Activated T-cell treated with anti-CD3 and anti-CD28 coated beads, Interleukin-2, amount 50 U/mL, for 72 hours (primary cell): ENCODE data around the gene ZCCHC4. TPM values are rescaled to one million over a fixed set of nuclear protein-coding genes. Genes with fewer than 3 reads are reported as not detected.

Experiments used
- ATAC-seq, 2 donors: fragments of 150-1000 bp; cut with Tn5 transposase; replicated peaks in 1 of 2; 2 replicates each; pipeline ENCODE4 v1.10.0; 2021; ENCODE audit warnings: moderate library complexity in 2 of 2, mild to moderate bottlenecking in 1 of 2
- DNase-seq, 2 donors: peaks; one replicate each; pipeline ENCODE4 v3.0.0; 2021 to 2022; ENCODE audit warnings: mixed read lengths in 1 of 2
- H3K27ac Mint-ChIP-seq: one replicate; pipeline ENCODE4 v1.8.0; 2022; ENCODE audit warnings: mild to moderate bottlenecking, moderate library complexity, mixed read lengths
- H3K27me3 Mint-ChIP-seq: one replicate; pipeline ENCODE4 v1.8.0; 2022; ENCODE audit warnings: low read depth, mixed read lengths
- H3K36me3 Mint-ChIP-seq, 2 donors: one replicate each; pipeline ENCODE4 v1.8.0; 2022; ENCODE audit warnings: mixed read lengths in 2 of 2, mild to moderate bottlenecking in 1 of 2; ENCODE audit not compliant: insufficient read depth in 2 of 2
- H3K4me1 Mint-ChIP-seq: one replicate; pipeline ENCODE4 v1.8.0; 2022; ENCODE audit warnings: low read depth, mixed read lengths
- H3K4me3 Mint-ChIP-seq, 2 donors: one replicate each; pipeline ENCODE4 v1.8.0; 2022; ENCODE audit warnings: mild to moderate bottlenecking in 2 of 2, mixed read lengths in 2 of 2, moderate library complexity in 2 of 2
- H3K9me3 Mint-ChIP-seq, 2 donors: one replicate each; pipeline ENCODE4 v1.8.0; 2022; ENCODE audit warnings: mixed read lengths in 2 of 2
- total RNA-seq, 2 donors: library from RNA; stranded (reverse); gene quantifications; one replicate each; pipeline ENCODE4 v1.2.3, GENCODE V29; 2022

The ZCCHC4 gene
- total RNA-seq, 2 donors from 2014 or later = 14.1 to 16.8 TPM

- Mint-ChIP-seq H3K36me3 (peaks cover 0 to 4% of the 10 kb centered on the region in 2 donors), H3K4me3 (peak overlapping the region; percentile 79 to 90), H3K27me3 (no peaks in the 10 kb centered on the region), H3K9me3 (no peaks in the 10 kb centered on the region), H3K27ac (peak overlapping the region; percentile 99), H3K4me1 (peaks cover 18% of the 10 kb centered on the region)
- no peak for DNase-seq
- peak; percentile 62 to 91 for ATAC-seq
Observed at GRCh38 chr4:25330905-25331808, 18.6 kb downstream of the ZCCHC4 start.

- H3K36me3 Mint-ChIP-seq = peaks cover 0 to 14% of the 10 kb centered on the region in 2 donors
- no peaks in the 10 kb centered on the region for H3K9me3 Mint-ChIP-seq
- DNase-seq (no peak), ATAC-seq (no peak)
- H3K27me3 Mint-ChIP-seq = no peaks in the 10 kb centered on the region
- H3K4me3 Mint-ChIP-seq = no peak overlapping the region
- no peak overlapping the region for H3K27ac Mint-ChIP-seq
- peaks cover 8% of the 10 kb centered on the region for H3K4me1 Mint-ChIP-seq
Observed at GRCh38 chr4:25343671-25344070, 31.1 kb downstream of the ZCCHC4 start.

- no peak for ATAC-seq
- no peak overlapping the region for H3K27ac Mint-ChIP-seq
- H3K36me3 Mint-ChIP-seq = peaks cover 0 to 7% of the 10 kb centered on the region in 2 donors
Observed at GRCh38 chr4:25345744-25346143, 33.2 kb downstream of the ZCCHC4 start.

GRCh38 chr4:25346913-25347312 lies 34.3 kb downstream of the ZCCHC4 start:
- DNase-seq (no peak), ATAC-seq (no peak)
- H3K36me3 Mint-ChIP-seq = peaks cover 0 to 5% of the 10 kb centered on the region in 2 donors
- peaks cover 8% of the 10 kb centered on the region for H3K4me1 Mint-ChIP-seq
- H3K27me3 Mint-ChIP-seq = no peaks in the 10 kb centered on the region
- peak overlapping the region; percentile 68 for H3K27ac Mint-ChIP-seq
- no peaks in the 10 kb centered on the region for H3K9me3 Mint-ChIP-seq
- no peak overlapping the region for H3K4me3 Mint-ChIP-seq

More at GRCh38 chr4:25345744-25346143, 33.2 kb downstream of the ZCCHC4 start:
- H3K4me3 Mint-ChIP-seq = no peak overlapping the region
- no peaks in the 10 kb centered on the region for H3K9me3 Mint-ChIP-seq
- H3K4me1 Mint-ChIP-seq = peaks cover 8% of the 10 kb centered on the region
- H3K27me3 Mint-ChIP-seq = no peaks in the 10 kb centered on the region
- DNase-seq = no peak

GRCh38 chr4:25347473-25347872 lies 34.9 kb downstream of the ZCCHC4 start:
- DNase-seq (no peak), ATAC-seq (no peak)
- Mint-ChIP-seq H3K27ac (peak overlapping the region; percentile 42), H3K4me1 (peaks cover 8% of the 10 kb centered on the region), H3K36me3 (peaks cover 0 to 5% of the 10 kb centered on the region in 2 donors), H3K27me3 (no peaks in the 10 kb centered on the region), H3K4me3 (no peak overlapping the region), H3K9me3 (no peaks in the 10 kb centered on the region)

GRCh38 chr4:25347971-25348370 lies 35.4 kb downstream of the ZCCHC4 start:
- H3K27me3 Mint-ChIP-seq = no peaks in the 10 kb centered on the region
- H3K27ac Mint-ChIP-seq = no peak overlapping the region
- peaks cover 8% of the 10 kb centered on the region for H3K4me1 Mint-ChIP-seq

GRCh38 chr4:25350561-25350960 lies 38.0 kb downstream of the ZCCHC4 start:
- ATAC-seq = no peak
- H3K9me3 Mint-ChIP-seq = no peaks in the 10 kb centered on the region
- H3K4me3 Mint-ChIP-seq = no peak overlapping the region

More at GRCh38 chr4:25347971-25348370, 35.4 kb downstream of the ZCCHC4 start:
- H3K9me3 Mint-ChIP-seq = no peaks in the 10 kb centered on the region
- ATAC-seq (no peak), DNase-seq (no peak)
- peaks cover 0 to 5% of the 10 kb centered on the region in 2 donors for H3K36me3 Mint-ChIP-seq
- no peak overlapping the region for H3K4me3 Mint-ChIP-seq

GRCh38 chr4:25351777-25352416 lies 39.3 kb downstream of the ZCCHC4 start:
- Mint-ChIP-seq H3K4me3 (no peak overlapping the region), H3K36me3 (peaks cover 0 to 4% of the 10 kb centered on the region in 2 donors), H3K9me3 (no peaks in the 10 kb centered on the region), H3K27ac (no peak overlapping the region), H3K27me3 (no peaks in the 10 kb centered on the region), H3K4me1 (peaks cover 2% of the 10 kb centered on the region)
- ATAC-seq = no peak
- DNase-seq = no peak

More at GRCh38 chr4:25350561-25350960, 38.0 kb downstream of the ZCCHC4 start:
- H3K36me3 Mint-ChIP-seq = peaks cover 0 to 4% of the 10 kb centered on the region in 2 donors
- peaks cover 8% of the 10 kb centered on the region for H3K4me1 Mint-ChIP-seq
- DNase-seq = no peak
- H3K27me3 Mint-ChIP-seq = no peaks in the 10 kb centered on the region
- H3K27ac Mint-ChIP-seq = no peak overlapping the region

GRCh38 chr4:25356068-25356467 lies 43.5 kb downstream of the ZCCHC4 start:
- Mint-ChIP-seq H3K27ac (no peak overlapping the region), H3K27me3 (no peaks in the 10 kb centered on the region), H3K4me1 (no peaks in the 10 kb centered on the region), H3K9me3 (no peaks in the 10 kb centered on the region), H3K4me3 (no peak overlapping the region), H3K36me3 (peaks cover 3 to 10% of the 10 kb centered on the region in 2 donors)
- ATAC-seq = no peak
- DNase-seq = no peak

GRCh38 chr4:25358515-25359275 lies 46.1 kb downstream of the ZCCHC4 start:
- ATAC-seq = no peak
- H3K36me3 Mint-ChIP-seq = peaks cover 3 to 14% of the 10 kb centered on the region in 2 donors
- no peaks in the 10 kb centered on the region for H3K4me1 Mint-ChIP-seq
- no peak for DNase-seq
- no peaks in the 10 kb centered on the region for H3K9me3 Mint-ChIP-seq
- no peak overlapping the region for H3K4me3 Mint-ChIP-seq
- H3K27me3 Mint-ChIP-seq = no peaks in the 10 kb centered on the region
- H3K27ac Mint-ChIP-seq = no peak overlapping the region

GRCh38 chr4:25361253-25361652 lies 48.7 kb downstream of the ZCCHC4 start:
- ATAC-seq (no peak), DNase-seq (no peak)
- H3K9me3 Mint-ChIP-seq = no peaks in the 10 kb centered on the region
- H3K27ac Mint-ChIP-seq = no peak overlapping the region
- H3K4me1 Mint-ChIP-seq = no peaks in the 10 kb centered on the region
- H3K4me3 Mint-ChIP-seq = no peak overlapping the region
- H3K36me3 Mint-ChIP-seq = peaks cover 3 to 14% of the 10 kb centered on the region in 2 donors
- H3K27me3 Mint-ChIP-seq = no peaks in the 10 kb centered on the region

- DNase-seq (no peak), ATAC-seq (no peak)
- no peaks in the 10 kb centered on the region for H3K27me3 Mint-ChIP-seq
- no peaks in the 10 kb centered on the region for H3K4me1 Mint-ChIP-seq
- H3K27ac Mint-ChIP-seq = no peak overlapping the region
- peaks cover 0 to 10% of the 10 kb centered on the region in 2 donors for H3K36me3 Mint-ChIP-seq
- H3K9me3 Mint-ChIP-seq = no peaks in the 10 kb centered on the region
- H3K4me3 Mint-ChIP-seq = no peak overlapping the region
Observed at GRCh38 chr4:25367004-25367621, 54.5 kb downstream of the ZCCHC4 start.
